ENCODE measurements around the gene LYG2.

DNA sequence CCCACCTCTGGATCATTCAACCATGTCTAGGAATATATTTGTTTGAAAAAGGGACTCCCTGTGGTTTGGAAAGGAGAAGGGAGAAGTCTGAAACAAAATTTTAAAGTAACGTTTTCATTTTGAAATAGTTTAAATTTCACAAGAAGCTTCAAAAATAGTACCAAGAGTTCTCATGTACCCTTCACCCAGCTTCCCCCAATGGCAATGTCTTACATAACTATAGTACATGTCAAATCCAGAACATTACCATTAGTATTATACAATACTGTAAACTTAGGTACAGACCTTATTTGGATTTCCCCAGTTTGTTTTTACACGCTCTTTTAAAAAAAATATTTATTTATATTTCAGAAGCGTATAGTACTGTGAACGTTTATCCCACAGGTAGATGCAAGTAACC, 4.0 kb upstream of the LYG2 start:
- TF ChIP-seq, protein P1, sequence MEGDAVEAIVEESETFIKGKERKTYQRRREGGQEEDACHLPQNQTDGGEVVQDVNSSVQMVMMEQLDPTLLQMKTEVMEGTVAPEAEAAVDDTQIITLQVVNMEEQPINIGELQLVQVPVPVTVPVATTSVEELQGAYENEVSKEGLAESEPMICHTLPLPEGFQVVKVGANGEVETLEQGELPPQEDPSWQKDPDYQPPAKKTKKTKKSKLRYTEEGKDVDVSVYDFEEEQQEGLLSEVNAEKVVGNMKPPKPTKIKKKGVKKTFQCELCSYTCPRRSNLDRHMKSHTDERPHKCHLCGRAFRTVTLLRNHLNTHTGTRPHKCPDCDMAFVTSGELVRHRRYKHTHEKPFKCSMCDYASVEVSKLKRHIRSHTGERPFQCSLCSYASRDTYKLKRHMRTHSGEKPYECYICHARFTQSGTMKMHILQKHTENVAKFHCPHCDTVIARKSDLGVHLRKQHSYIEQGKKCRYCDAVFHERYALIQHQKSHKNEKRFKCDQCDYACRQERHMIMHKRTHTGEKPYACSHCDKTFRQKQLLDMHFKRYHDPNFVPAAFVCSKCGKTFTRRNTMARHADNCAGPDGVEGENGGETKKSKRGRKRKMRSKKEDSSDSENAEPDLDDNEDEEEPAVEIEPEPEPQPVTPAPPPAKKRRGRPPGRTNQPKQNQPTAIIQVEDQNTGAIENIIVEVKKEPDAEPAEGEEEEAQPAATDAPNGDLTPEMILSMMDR (IDR thresholded peaks at IDR 0.05 in 8 of 11, conservative IDR thresholded peaks at IDR 0.05 in 3 of 11): no peak
- no peak for TF ChIP-seq POLR2AphosphoS5 (IDR thresholded peaks at IDR 0.05)
- no peak for TF ChIP-seq POLR2A (IDR thresholded peaks at IDR 0.05)
